Rectal smooth muscle tissue (tissue), 1 donor: ENCODE data around the gene DPF1.
"Not testable (repeated sequence)": the region's sequence is repeated elsewhere in the genome, so short reads cannot be mapped to it uniquely, and the experiment has no call there.

Source experiments
- H3K27ac ChIP-seq: one replicate; pipeline ENCODE4 v1.7.0; 2013; ENCODE audit warnings: low read depth, low read length, inconsistent platforms
- H3K27me3 ChIP-seq: one replicate; pipeline ENCODE4 v1.7.0; 2013; ENCODE audit warnings: low read length; ENCODE audit not compliant: control insufficient read depth, insufficient read depth
- H3K36me3 ChIP-seq: one replicate; pipeline ENCODE4 v1.7.0; 2013; ENCODE audit warnings: low read length; ENCODE audit not compliant: control insufficient read depth, insufficient read depth
- H3K4me1 ChIP-seq: one replicate; pipeline ENCODE4 v1.7.0; 2013; ENCODE audit warnings: low read length; ENCODE audit not compliant: control insufficient read depth, insufficient read depth
- H3K4me3 ChIP-seq: one replicate; pipeline ENCODE4 v1.7.0; 2013; ENCODE audit warnings: low read length
- H3K9ac ChIP-seq: one replicate; pipeline ENCODE4 v1.7.0; 2013; ENCODE audit warnings: low read length

DPF1 gene

GRCh38 chr19:38262585-38263268 lies 38.7 kb upstream of the DPF1 start:
- H3K27ac ChIP-seq, result no peak overlapping the region

DNA sequence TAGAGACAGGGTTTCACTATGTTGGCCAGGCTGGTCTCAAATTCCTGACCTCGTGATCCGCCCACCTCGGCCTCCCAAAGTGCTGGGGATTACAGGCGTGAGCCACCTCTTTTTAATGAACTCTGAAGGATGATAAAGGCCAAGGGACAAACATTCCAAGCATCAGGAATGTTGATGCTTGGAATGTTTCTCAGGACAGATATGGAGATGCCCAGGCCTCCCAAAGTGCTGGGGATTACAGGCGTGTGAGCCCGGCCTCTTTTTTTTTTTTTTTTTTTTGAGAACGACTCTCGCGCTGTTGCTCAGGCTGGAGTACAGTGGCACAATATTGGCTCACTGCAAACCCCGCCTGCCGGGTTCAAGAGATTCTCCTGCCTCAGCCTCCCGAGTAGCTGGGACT lies 37.9 kb upstream of the DPF1 start:
- H3K4me3 ChIP-seq, H3K27me3 ChIP-seq, H3K9ac ChIP-seq, H3K27ac ChIP-seq, H3K36me3 ChIP-seq, H3K4me1 ChIP-seq: not testable (repeated sequence)

More at GRCh38 chr19:38262585-38263268, 38.7 kb upstream of the DPF1 start:
- H3K4me1 ChIP-seq, result no peaks in the 10 kb centered on the region
- H3K4me3 ChIP-seq, result no peak overlapping the region
- H3K27me3 ChIP-seq, result no peaks in the 10 kb centered on the region
- H3K36me3 ChIP-seq, result no peaks in the 10 kb centered on the region
- no peak overlapping the region for H3K9ac ChIP-seq

DNA sequence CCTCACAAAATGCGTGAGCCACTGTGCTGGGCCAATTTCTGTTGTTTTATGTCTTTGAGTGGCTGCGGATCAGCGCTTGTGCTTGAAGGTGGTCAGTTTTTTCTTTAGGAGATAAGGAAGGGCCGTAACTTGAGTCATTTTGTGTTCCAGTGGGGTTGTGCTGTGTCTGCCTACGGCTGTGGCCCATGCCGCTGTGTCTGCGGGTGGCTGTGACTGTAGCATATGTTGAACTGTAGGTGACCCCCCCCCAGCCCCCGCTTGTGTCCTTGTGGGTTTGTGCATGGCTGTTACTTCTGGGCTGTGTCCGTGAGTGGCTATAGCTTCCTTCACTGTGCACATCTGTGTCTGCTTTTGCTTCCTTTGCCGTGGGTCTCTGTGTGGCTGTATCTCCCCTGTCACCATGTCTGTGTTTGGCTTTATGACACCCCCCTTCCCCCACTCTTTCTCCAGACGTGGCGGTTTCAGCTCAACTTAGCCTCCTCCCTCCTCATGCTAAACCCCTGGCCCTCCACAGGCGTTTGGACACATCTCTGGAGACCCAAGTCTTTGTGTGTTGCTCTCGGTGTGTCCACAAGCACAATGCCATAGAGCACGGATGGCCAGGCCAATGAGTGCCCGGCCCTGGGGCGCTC lies 31.5 kb upstream of the DPF1 start:
- H3K36me3 ChIP-seq, result no peaks in the 10 kb centered on the region
- no peak overlapping the region for H3K9ac ChIP-seq
- peak overlapping the region; percentile 96 for H3K27ac ChIP-seq
- peak overlapping the region; percentile 72 for H3K4me3 ChIP-seq
- peaks cover 24% of the 10 kb centered on the region for H3K4me1 ChIP-seq
- H3K27me3 ChIP-seq, result no peaks in the 10 kb centered on the region

DNA sequence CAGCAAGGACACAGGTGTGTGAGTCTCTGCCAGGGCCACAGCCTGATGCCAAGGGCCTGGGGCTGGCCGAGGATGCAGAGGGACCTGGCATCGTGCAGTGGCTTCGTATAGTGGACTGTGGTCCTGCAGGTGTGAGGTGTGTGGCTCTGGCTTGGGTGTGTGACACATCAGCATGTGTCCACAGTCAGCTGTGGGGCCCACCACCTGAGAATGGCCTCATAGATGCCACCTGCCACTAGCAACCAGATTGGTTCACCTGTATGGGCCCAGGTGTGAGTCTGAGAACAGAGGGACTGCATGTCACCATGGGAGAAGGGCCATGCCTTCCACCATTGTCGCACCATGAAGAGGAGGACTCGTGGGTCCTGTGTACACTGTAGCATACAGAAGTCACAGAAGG lies 29.8 kb upstream of the DPF1 start:
- no peaks in the 10 kb centered on the region for H3K27me3 ChIP-seq
- H3K27ac ChIP-seq, result peak overlapping the region; percentile 96
- peaks cover 24% of the 10 kb centered on the region for H3K4me1 ChIP-seq
- H3K36me3 ChIP-seq, result no peaks in the 10 kb centered on the region
- no peak overlapping the region for H3K9ac ChIP-seq
- H3K4me3 ChIP-seq, result peak overlapping the region; percentile 62

- no peaks in the 10 kb centered on the region for H3K36me3 ChIP-seq
- no peaks in the 10 kb centered on the region for H3K27me3 ChIP-seq
- peak overlapping the region; percentile 96 for H3K27ac ChIP-seq
- H3K4me3 ChIP-seq, result peak overlapping the region; percentile 62
- peak overlapping the region; percentile 68 for H3K9ac ChIP-seq
- peaks cover 24% of the 10 kb centered on the region for H3K4me1 ChIP-seq
Measured at GRCh38 chr19:38252941-38253691, 29.1 kb upstream of the DPF1 start.

- Histone ChIP-seq H3K36me3 (no peaks in the 10 kb centered on the region), H3K4me3 (peak overlapping the region; percentile 62), H3K9ac (peak overlapping the region; percentile 65), H3K4me1 (peaks cover 27% of the 10 kb centered on the region), H3K27ac (peak overlapping the region; percentile 96), H3K27me3 (no peaks in the 10 kb centered on the region)
Measured at GRCh38 chr19:38252385-38252784, 28.4 kb upstream of the DPF1 start.

DNA sequence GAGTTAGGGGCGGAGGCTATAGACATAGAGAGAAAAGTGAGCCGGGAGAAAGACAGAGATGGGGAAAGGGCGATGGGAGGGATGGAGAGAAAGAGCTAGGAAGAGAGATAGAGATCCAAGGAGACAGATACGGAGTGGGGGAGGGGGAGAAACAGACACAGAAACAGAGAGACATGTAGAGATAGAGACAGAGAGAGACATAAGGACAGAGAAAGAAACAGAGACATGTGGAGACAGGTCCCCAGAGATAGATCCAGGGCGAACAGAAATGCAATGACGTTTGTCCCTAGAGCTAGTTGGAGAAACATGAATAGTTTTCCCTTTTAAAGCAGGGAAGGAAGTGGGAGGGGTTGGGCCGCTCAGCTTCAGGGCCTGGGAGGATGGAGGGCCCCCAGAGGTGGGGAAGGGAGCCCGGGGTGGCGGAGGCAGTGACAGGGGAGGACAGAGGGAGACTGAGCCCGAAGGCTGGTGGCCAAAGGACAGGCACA lies 27.6 kb upstream of the DPF1 start:
- Histone ChIP-seq H3K4me1 (peaks cover 27% of the 10 kb centered on the region), H3K4me3 (peak overlapping the region; percentile 44), H3K9ac (peak overlapping the region; percentile 64), H3K27ac (peak overlapping the region; percentile 96), H3K27me3 (no peaks in the 10 kb centered on the region), H3K36me3 (no peaks in the 10 kb centered on the region)

- peak overlapping the region; percentile 44 for H3K4me3 ChIP-seq
- H3K27me3 ChIP-seq, result no peaks in the 10 kb centered on the region
- no peaks in the 10 kb centered on the region for H3K36me3 ChIP-seq
- peaks cover 27% of the 10 kb centered on the region for H3K4me1 ChIP-seq
- no peak overlapping the region for H3K9ac ChIP-seq
- peak overlapping the region; percentile 96 for H3K27ac ChIP-seq
Measured at GRCh38 chr19:38250821-38251563, 27.0 kb upstream of the DPF1 start.

GRCh38 chr19:38250428-38250820 lies 26.4 kb upstream of the DPF1 start:
- Histone ChIP-seq H3K4me1 (peaks cover 27% of the 10 kb centered on the region), H3K36me3 (no peaks in the 10 kb centered on the region), H3K27me3 (no peaks in the 10 kb centered on the region), H3K27ac (peak overlapping the region; percentile 96), H3K4me3 (no peak overlapping the region), H3K9ac (no peak overlapping the region)

DNA sequence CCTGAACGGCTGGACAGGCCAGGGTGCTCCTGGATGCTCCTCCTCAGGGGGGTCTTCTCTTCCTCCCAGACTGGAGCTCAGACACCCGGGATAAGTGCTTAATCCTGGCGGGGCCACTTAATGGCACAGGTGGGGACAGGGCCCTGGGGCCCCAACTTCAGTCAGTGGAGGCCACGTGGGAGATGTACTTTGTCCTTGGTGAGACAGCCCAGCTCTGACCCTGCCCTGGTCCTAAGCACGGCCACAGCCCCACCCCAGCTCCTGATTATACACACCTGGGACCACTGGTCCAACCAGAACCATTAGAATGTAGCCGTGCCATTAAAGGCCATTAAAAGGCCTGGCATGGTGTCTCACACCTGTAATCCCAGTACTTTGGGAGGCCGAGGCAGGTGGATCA lies 24.4 kb upstream of the DPF1 start:
- no peaks in the 10 kb centered on the region for H3K27me3 ChIP-seq
- no peaks in the 10 kb centered on the region for H3K36me3 ChIP-seq
- peaks cover 20% of the 10 kb centered on the region for H3K4me1 ChIP-seq
- H3K27ac ChIP-seq, result peak overlapping the region; percentile 11
- H3K4me3 ChIP-seq, result no peak overlapping the region
- H3K9ac ChIP-seq, result no peak overlapping the region

- no peaks in the 10 kb centered on the region for H3K36me3 ChIP-seq
- H3K27me3 ChIP-seq, result no peaks in the 10 kb centered on the region
- peaks cover 16% of the 10 kb centered on the region for H3K4me1 ChIP-seq
- H3K27ac ChIP-seq, result peak overlapping the region; percentile 11
- no peak overlapping the region for H3K9ac ChIP-seq
- no peak overlapping the region for H3K4me3 ChIP-seq
Measured at GRCh38 chr19:38247734-38248268, 23.8 kb upstream of the DPF1 start.

- H3K27me3 ChIP-seq, result no peaks in the 10 kb centered on the region
- H3K4me3 ChIP-seq, result no peak overlapping the region
- no peak overlapping the region for H3K9ac ChIP-seq
- H3K4me1 ChIP-seq, result peaks cover 10% of the 10 kb centered on the region
- no peak overlapping the region for H3K27ac ChIP-seq
- H3K36me3 ChIP-seq, result no peaks in the 10 kb centered on the region
Measured at GRCh38 chr19:38247126-38247525, 23.1 kb upstream of the DPF1 start.
